ENCODE data around the gene SNAI3. TPM values are rescaled to one million over a fixed set of nuclear protein-coding genes. Genes with fewer than 3 reads are reported as not detected.

The SNAI3 gene
- total RNA-seq, 1 donor from 2014 or later: 2.7 TPM

GRCh38 chr16:88685156-88686061, 898 bp downstream of the SNAI3 start:
- peaks cover 46% of the 10 kb centered on the region for H3K4me1 Mint-ChIP-seq
- intact Hi-C loops (cut with micrococcal nuclease): loop anchor here (1.0 to 10.0 kb wide), 7 partner anchors 16 to 231 kb away; partner anchors contain the start of genes CTU2, CYBA, MVD and RNF166
- no peaks in the 10 kb centered on the region for H3K9me3 Mint-ChIP-seq
- ChIA-PET POLR2A (interaction anchor here (0.7 to 1.5 kb wide), 12 partner anchors 15 to 532 kb away, joined by 3 to 8 read pairs (median 3); partner anchors contain the start of genes CYBA, MVD, ZC3H18 and ZNF778), CTCF (interaction anchor here (1.1 to 3.9 kb wide), 7 partner anchors 16 to 52 kb away, joined by 3 to 17 read pairs (median 5); partner anchors contain the start of gene IL17C)
- no peak for DNase-seq
- H3K4me3 Mint-ChIP-seq: peak overlapping the region; percentile 83
- no peak overlapping the region for H3K27ac Mint-ChIP-seq
- peaks cover 2% of the 10 kb centered on the region for H3K36me3 Mint-ChIP-seq (ENCODE audit: low read depth)
- TF ChIP-seq, protein P1, sequence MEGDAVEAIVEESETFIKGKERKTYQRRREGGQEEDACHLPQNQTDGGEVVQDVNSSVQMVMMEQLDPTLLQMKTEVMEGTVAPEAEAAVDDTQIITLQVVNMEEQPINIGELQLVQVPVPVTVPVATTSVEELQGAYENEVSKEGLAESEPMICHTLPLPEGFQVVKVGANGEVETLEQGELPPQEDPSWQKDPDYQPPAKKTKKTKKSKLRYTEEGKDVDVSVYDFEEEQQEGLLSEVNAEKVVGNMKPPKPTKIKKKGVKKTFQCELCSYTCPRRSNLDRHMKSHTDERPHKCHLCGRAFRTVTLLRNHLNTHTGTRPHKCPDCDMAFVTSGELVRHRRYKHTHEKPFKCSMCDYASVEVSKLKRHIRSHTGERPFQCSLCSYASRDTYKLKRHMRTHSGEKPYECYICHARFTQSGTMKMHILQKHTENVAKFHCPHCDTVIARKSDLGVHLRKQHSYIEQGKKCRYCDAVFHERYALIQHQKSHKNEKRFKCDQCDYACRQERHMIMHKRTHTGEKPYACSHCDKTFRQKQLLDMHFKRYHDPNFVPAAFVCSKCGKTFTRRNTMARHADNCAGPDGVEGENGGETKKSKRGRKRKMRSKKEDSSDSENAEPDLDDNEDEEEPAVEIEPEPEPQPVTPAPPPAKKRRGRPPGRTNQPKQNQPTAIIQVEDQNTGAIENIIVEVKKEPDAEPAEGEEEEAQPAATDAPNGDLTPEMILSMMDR (IDR thresholded peaks at IDR 0.05): no peak
- ATAC-seq (ENCODE audit: low read depth): no peak
- no peaks in the 10 kb centered on the region for H3K27me3 Mint-ChIP-seq

DNA sequence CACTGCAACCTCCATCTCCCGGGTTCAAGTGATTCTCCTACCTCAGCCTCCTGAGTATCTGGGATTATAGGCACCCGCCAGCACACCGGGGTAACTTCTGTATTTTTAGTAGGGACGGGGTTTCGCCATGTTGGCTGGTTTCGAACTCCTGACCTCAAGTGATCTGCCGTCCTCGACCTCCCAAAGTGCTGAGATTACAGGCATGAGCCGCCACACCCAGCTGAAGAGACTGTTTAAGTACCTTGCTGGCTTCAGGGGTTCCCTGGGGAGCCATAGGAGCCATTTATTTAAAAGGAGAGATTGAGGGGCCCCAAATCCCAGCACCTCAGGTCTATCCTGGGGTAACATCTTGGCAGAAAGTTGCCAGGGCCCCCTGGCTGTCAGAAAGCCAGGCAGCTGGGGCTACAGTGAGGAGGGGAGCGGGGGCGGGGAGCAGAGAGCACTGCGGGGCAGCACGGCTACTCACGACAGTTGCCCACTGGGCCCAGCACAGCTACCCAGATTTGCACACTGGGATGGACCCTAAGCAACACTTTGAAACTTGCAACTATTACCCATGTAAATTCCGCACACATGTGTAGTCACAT, 1.6 kb downstream of the SNAI3 start:
- no peak for DNase-seq
- H3K36me3 Mint-ChIP-seq (ENCODE audit: low read depth): peaks cover 2% of the 10 kb centered on the region
- H3K27ac Mint-ChIP-seq: peak overlapping the region; percentile 35
- no peaks in the 10 kb centered on the region for H3K9me3 Mint-ChIP-seq
- peaks cover 46% of the 10 kb centered on the region for H3K4me1 Mint-ChIP-seq
- no peak overlapping the region for H3K4me3 Mint-ChIP-seq
- ChIA-PET POLR2A (interaction anchor here (0.6 to 1.3 kb wide), 8 partner anchors 21 to 115 kb away, joined by 3 to 8 read pairs (median 4); partner anchors contain the start of genes CYBA, MVD and ZC3H18), CTCF (interaction anchor here (1.1 to 3.9 kb wide), 7 partner anchors 17 to 51 kb away, joined by 3 to 17 read pairs (median 5); partner anchors contain the start of gene IL17C)
- TF ChIP-seq, protein P1 (IDR thresholded peaks at IDR 0.05): no peak
- H3K27me3 Mint-ChIP-seq: no peaks in the 10 kb centered on the region
- no peak for ATAC-seq (ENCODE audit: low read depth)
- intact Hi-C loops (cut with micrococcal nuclease): loop anchor here (5.0 to 10.0 kb wide), 2 partner anchors 112 to 230 kb away; partner anchors contain the start of genes ZC3H18 and ZFPM1

DNA sequence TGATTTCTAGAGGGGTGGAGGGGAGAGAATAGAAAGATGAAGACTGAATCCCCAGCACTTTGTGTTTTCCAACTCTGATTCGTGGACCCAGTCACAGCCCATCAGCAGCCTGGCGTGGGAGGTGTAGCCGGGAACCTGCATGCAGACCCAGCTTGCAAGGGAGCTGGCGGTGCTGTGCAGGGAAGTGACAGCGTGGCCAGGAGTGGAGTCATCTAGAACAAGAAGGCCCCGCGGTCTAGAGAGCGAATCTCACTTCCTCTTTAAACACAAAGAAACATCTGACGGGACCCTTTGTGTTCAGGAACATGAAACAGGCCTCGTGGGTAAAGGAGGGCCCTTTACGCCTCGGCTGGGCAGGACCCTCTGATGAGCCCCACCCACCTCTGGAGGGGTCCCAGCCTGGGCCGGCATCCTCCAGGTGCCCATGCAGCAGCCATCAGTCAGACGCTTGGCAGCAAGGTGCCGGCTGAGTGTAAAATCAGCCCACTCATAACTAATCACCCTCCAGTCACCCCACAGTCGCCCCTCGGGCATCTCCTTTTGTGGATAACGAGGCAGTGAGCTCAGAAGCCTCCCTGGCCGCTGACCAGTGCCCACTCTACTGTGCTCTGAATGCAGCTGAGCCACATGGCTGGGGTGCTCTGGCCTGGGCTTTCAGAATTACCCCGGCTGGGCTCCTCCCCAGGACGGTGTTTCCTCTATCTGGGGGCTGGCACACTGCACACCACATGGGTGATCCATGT, 4.4 kb downstream of the SNAI3 start:
- Mint-ChIP-seq H3K27me3 (no peaks in the 10 kb centered on the region), H3K36me3 (ENCODE audit: low read depth) (peaks cover 8% of the 10 kb centered on the region), H3K9me3 (no peaks in the 10 kb centered on the region), H3K27ac (peak overlapping the region; percentile 93), H3K4me3 (peak overlapping the region; percentile 79), H3K4me1 (peaks cover 46% of the 10 kb centered on the region)
- peak; percentile 74 for ATAC-seq (ENCODE audit: low read depth)
- TF ChIP-seq, protein P1 (IDR thresholded peaks at IDR 0.05): no peak
- intact Hi-C loops (cut with micrococcal nuclease): loop anchor here (1.0 to 10.0 kb wide), 5 partner anchors 19 to 227 kb away; partner anchors contain the start of genes CTU2, CYBA, MVD and RNF166
- ChIA-PET POLR2A (interaction anchor here (0.6 to 3.8 kb wide), 9 partner anchors 11 to 112 kb away, joined by 3 to 32 read pairs (median 5); partner anchors contain the start of genes CYBA, MVD and ZC3H18), CTCF (interaction anchor here (0.8 to 1.4 kb wide), 4 partner anchors 17 to 48 kb away, joined by 3 to 6 read pairs (median 4); no protein-coding TSS in a partner anchor)
- peak; percentile 62 for DNase-seq

DNA sequence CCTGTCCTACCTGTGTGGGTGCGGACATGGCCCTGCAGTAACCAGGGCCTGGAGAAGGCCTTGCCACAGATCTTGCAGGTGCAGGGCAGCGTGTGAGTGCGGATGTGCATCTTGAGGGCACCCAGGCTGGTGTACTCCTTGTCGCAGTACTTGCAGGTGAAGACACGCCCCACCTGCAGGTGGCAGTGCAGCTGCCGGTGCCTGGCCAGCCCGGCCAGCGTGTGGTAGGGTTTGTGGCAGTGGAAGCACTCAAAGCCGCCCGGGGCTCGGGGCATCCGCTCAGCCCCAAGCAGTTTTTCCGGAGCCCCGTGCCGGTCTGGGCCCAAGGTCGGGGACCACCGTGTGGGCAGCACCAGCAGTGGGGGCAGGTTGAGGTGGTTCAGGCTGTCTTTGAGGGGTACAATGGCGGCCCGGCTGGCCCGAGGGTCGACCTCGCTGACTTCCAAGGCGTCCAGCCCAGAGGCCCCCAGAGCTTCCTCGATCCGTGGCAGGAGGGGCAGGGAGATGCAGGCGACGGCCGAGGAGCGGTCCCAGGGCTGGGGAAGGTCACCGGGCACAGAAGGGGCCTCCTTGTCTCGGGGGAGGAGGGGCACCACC, 5.1 kb downstream of the SNAI3 start:
- no peaks in the 10 kb centered on the region for H3K27me3 Mint-ChIP-seq
- intact Hi-C loops (cut with micrococcal nuclease): loop anchor here (1.0 to 10.0 kb wide), 4 partner anchors 20 to 226 kb away; partner anchors contain the start of genes CTU2, CYBA, RNF166 and ZFPM1
- peaks cover 46% of the 10 kb centered on the region for H3K4me1 Mint-ChIP-seq
- peak overlapping the region; percentile 93 for H3K27ac Mint-ChIP-seq
- H3K36me3 Mint-ChIP-seq (ENCODE audit: low read depth): peaks cover 9% of the 10 kb centered on the region
- TF ChIP-seq, protein P1 (IDR thresholded peaks at IDR 0.05): no peak
- ChIA-PET POLR2A (interaction anchor here (0.7 to 3.8 kb wide), 9 partner anchors 10 to 158 kb away, joined by 3 to 32 read pairs (median 5); partner anchors contain the start of genes CYBA, MVD and ZC3H18), CTCF (interaction anchor here (0.8 to 1.4 kb wide), 4 partner anchors 17 to 48 kb away, joined by 3 to 6 read pairs (median 4); no protein-coding TSS in a partner anchor)
- peak; percentile 12 for ATAC-seq (ENCODE audit: low read depth)
- DNase-seq: no peak
- H3K4me3 Mint-ChIP-seq: peak overlapping the region; percentile 79
- no peaks in the 10 kb centered on the region for H3K9me3 Mint-ChIP-seq
